GM12891 (cell line): Measurements from ENCODE around the gene FAM20C.

ENCODE experiments used
- POLR2A ChIP-seq: IDR thresholded peaks from 2 replicates; pipeline ENCODE4 v1.6.1; 2011; ENCODE audit warnings: low read depth, low read length, control low read depth
- POLR2AphosphoS5 ChIP-seq: IDR thresholded peaks from 2 replicates; pipeline ENCODE4 v1.6.1; 2011; ENCODE audit warnings: low read depth, low read length, control low read depth
- SPI1 ChIP-seq: IDR thresholded peaks from 2 replicates; pipeline ENCODE4 v1.6.1; 2011; ENCODE audit warnings: low read depth, low read length, control low read depth
- TAF1 ChIP-seq: IDR thresholded peaks from 2 replicates; pipeline ENCODE4 v1.6.1; 2011; ENCODE audit warnings: low read depth, low read length, control low read depth

GRCh38 chr7:176381-176780 lies 16.0 kb upstream of the FAM20C start:
- TF ChIP-seq TAF1 (no peak), POLR2AphosphoS5 (no peak), POLR2A (no peak), SPI1 (no peak)
